ENCODE data around the gene OSBPL7. TPM values are rescaled to one million over a fixed set of nuclear protein-coding genes. Genes with fewer than 3 reads are reported as not detected.

Gene OSBPL7
- polyA plus RNA-seq, 10 donors = 7.2 to 16.5 (median 10.0) TPM

DNA sequence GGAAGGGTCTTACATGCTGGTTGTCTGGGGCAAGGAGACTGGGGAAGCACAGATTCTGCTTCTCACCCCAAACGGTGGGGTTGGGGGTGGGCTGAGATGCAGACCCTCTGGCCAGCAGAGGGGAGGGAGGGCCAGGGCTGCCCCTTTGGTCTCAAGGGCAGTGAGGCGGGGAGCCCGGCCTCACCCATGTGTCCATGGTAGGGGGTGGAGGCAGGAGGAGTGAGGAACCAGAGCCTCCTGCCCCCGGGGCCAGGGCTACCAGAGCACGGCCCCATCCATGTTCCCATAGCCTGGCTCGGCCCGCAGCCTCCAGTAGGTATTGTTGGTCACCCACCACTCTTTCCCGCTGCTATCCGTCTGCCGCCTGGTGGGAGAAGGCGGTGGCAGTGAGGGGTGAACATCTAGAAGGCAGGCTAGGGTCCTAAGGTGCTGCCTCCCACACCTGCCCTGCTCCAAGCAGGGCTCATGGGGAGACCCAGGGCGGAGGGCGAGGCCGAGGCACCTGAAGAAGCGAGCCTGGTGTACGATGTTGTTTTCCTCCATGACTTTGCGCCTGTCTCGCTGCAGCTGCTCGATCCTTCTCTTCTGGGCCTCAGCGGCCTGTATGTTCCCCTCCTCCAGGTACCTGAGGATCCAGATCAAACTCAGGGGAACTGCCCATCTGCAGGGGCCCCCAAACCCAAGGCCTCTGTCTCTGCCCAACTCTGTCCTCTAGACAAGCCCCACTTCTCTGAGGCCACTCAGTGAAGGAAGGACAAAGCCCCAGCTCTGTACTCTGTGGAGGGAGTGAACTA is 13.4 kb downstream of the OSBPL7 start:
- DNase-seq = no peak

DNA sequence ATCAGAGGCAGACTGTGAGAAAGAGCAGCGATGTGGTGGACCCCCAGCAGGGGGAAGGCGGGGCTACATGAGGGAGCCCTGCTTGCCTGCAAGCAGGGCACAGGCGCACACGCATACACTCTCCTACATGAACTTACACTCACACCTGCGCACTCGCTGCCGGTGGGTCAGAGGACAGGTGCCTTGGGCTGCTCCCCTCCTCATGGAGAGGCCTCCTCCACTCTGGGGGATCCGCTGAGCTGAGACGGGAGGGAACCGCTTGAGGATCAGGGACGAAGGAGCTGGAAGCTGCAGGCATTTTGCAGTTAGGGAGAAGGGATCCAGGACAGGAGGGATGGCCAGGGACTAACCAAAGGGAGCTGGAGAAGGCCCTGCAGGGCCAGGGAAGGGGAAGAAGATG is 14.2 kb downstream of the OSBPL7 start:
- no peak for DNase-seq

- DNase-seq = no peak
These were observed 14.7 kb downstream of the OSBPL7 start for GRCh38 chr17:47806913-47807255.

DNA sequence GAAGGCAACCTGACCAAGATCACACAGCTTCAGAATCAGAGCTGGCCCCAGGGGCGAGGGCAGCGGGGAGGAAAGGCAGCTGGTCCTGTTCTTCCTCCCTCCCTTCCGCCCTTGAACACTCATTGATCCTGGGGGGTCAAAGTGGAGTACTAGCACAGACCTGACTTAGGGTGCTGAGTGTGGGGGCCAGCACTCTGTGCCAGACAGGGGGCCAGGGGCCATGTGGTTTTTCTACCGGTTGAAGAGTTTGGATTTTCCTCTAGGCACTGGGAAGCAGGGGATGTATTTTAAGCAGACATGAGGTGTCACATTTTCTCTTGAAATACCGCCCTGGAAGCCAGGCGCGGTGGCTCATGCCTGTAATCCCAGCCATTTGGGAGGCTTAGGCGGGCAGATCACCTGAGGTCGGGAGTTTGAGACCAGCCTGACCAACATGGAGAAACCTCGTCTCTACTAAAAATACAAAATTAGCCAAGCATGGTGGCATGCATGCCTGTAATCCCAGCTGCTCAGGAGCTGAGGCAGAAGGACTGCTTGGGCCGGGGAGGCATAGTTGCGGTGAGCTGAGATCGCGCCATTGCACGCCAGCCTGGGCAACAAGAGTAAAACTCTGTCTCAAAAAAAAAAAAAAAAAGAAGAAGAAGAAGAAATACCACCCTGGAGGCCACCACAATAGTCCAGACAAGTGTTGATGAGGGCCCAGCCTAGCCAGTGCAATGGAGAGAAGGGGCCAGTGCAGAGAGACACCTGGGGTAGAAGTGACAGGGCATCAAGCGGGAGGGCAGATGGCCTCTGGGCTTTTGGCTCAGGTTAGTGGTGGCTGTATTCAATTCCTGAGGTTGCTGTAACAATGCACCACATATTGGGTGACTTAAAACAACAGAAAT is 15.3 kb downstream of the OSBPL7 start:
- DNase-seq = no peak

DNA sequence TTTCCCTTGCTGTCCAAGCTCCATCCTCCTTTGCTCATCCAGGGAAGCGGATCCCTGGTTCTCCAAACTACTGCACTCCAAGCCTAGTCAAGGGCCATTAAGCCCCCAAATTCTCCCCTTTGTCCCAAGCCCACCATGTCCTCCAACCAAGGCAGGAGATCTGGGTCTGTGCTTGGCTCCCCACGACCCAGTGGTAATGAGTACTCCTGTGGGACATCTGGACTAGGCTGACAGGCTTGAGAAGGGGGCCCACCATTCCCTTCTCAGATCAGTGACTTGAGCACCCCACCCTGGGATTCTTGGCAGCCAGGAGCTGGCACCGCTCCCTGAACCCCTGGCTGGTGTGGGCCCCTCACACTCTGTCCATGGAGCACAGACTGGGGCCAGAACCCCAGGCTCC is 17.1 kb downstream of the OSBPL7 start:
- no peak for DNase-seq

DNA sequence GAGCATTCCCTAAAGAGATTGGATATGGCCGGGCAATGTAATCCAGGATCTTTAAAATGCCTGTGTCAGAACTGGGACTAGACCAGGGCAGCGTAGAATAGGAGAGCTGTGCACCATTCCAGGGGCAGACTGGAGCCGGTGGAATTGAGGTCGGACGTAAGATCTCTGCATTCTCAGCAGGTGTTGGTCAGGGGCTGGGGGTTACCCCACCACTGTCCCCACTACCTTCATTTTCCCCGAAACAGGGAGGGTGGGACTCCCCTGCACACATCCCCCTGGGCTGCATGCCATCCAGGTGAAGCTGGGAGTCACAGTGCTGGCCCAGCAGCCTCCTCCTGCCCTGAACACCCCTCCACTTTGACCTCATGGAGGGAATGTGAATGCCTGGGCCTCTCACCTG is 17.8 kb downstream of the OSBPL7 start:
- no peak for DNase-seq

GRCh38 chr17:47803201-47803600 is 18.4 kb downstream of the OSBPL7 start:
- no peak for DNase-seq

DNA sequence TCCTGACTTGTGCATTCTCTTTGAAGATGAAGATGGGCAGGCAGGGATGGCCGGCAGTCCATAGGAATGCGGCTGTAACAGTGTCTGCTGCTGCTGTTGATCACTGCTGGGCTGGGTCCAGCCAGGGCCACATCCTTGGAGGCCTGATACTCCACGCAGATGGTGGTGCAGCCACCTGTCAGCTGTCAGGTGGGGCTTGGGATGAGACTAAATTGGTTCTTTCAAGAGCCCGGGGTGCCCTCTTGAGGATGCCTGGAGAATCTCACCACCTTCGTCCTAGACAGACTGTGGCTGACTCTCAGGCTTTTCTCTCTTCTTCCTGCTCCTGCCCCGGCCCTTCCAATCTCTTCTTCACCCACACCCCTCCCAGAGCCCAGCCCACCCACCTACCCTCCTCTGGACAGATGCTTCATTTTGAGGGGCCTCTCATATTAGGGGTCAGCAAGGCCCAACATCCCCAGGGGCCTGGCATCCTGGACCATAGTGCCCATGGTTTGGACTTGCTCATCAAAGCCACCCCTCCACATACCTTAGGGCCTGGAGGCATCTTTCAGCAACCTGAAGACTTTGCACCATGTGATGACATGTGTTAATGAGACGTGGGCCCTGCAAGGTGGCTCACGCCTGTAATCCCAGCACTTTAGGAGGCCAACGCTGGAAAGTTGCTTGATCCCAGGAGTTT is 19.1 kb downstream of the OSBPL7 start:
- peak; percentile 30 to 43 (median 30) for DNase-seq

DNA sequence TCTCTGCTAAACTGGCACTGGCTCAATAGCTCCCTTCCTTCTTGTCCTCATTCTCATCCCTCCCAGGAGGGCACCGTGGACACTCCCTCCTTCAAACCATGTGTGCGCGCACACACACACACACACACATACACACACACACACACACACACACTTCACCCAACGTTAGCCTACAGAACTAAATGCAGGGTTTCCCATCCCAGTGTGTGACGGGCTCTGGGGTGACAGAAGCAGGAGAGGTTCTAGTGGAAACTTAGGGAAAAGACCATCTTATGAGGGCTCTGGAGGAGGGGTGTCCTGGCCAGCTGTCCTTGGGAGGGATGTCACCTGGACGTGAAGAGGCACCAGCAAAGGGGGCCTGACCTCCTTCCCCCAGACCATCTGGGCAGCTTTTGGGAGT is 19.7 kb downstream of the OSBPL7 start:
- no peak for DNase-seq

DNA sequence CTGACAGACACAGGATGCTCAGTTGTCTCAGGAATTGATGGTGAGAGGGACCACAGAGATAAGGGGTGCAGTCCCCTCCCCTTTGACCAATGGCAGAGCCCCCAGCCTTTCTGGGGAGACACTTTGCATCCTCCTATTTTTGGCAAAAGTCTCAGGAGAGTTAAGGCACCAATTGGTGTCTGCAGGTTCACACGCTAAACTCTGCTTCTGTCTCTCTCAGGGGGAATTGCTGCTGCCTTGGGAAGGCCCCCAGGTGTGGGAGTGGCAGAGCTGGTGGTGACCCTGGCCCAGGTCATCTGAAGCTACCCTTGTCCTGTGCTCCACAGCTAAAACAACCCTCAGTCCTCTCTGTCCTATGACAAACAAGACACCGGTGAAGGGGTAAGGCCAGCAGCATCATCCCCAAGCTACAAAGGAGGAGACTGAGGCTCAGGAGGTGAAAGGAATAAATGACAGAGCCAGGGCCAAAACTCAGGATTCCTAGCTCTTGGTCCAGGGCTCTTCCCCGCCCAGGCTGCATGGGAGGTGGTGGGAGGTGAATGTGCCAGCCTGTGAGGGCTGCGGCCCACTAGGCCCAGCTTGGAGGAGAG is 20.3 kb downstream of the OSBPL7 start:
- no peak for DNase-seq

- no peak for DNase-seq
These were observed 20.9 kb downstream of the OSBPL7 start for GRCh38 chr17:47800686-47801085.

DNA sequence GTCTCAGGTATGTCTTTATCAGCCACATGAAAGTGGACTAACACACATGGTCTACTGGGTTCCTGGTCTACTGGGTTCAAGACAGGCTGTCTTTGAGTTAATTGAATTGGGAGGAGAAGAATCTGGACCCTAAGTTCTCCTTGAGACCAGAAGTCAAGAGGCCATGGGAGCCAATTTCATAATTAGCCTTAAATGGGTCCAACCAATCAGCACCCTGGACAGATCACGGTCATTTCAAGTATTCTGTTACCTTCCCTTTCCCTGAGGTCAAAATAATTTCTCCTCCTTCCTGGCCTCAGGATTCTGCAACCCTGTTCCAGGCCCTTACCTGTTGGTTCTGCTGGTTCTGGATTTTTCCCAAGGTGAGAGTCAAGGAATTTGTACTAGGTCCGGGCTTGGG is 23.8 kb downstream of the OSBPL7 start:
- no peak for DNase-seq

- no peak for DNase-seq
These were observed 28.6 kb downstream of the OSBPL7 start for GRCh38 chr17:47792979-47793378.

- no peak for DNase-seq
These were observed 29.1 kb downstream of the OSBPL7 start for GRCh38 chr17:47792457-47792856.

GRCh38 chr17:47791025-47791424 is 30.6 kb downstream of the OSBPL7 start:
- DNase-seq = no peak

DNA sequence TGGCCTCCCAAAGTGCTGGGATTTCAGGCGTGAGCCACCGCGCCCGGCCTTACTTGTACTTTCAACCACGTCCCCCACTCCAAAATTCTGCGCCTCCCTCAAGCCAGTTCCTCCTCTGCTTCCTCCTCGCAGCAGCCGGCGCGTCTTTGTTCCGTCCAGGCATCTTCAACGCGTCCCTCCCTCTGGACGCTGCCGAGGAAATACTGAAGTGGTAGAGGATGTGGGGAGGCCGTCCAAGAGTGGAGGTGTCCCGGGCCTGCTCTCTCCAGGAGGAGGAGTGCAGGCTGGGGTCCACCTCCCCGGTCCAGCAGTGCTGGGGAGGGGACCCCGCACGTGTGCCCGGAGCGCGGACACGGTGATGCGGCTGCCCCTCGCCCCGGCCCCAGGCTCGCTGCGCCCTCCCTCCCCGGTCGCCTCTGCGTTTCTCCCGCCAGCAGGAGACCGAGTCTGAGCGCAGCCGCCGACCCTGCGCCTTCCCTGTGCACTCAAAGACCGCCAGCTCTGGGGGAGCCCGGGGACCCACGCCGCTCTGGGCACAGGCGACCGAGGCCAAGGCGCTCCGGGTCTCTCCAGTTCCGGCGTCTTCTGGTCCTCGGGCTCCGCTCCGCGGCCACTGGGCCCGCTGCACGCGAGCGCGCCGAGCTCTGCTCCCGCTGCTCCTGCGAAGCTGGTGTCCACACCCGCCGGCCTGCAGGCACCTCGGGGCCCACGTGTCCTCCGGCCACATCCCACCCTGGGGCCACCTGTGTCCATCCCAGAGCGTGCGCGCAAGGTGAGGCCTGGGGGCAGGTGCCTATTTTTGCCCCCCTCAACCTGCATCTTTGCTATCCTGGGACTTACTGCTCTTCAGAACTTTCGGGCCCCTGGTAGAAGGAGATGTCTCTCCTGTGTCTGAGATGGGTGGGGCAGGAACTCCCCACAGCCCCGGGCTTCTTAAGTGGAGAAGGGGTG is 31.7 kb downstream of the OSBPL7 start:
- peak; percentile 10 to 62 (median 38) for DNase-seq

GRCh38 chr17:47785538-47786123 is 36.0 kb downstream of the OSBPL7 start:
- peak in 2 of 3 donors; percentile 58 to 65 for DNase-seq

GRCh38 chr17:47781397-47781796 is 40.2 kb downstream of the OSBPL7 start:
- no peak for DNase-seq

GRCh38 chr17:47778184-47778635 is 43.4 kb downstream of the OSBPL7 start:
- no peak for DNase-seq
